Measurements from ENCODE around the gene GNA12.

Gene GNA12

GRCh38 chr7:2716488-2716887 lies 127.6 kb downstream of the GNA12 start:
- TF ChIP-seq CTCF (conservative IDR thresholded peaks at IDR 0.05) (no peak), ZFX (IDR thresholded peaks at IDR 0.05) (no peak)
- no peak overlapping the region; the same call in 1 of the 2 replicates for H3K27ac ChIP-seq

- no peak overlapping the region for H3K27ac ChIP-seq
- TF ChIP-seq CTCF (conservative IDR thresholded peaks at IDR 0.05): no peak
- no peak for TF ChIP-seq ZFX (IDR thresholded peaks at IDR 0.05)
Measured at GRCh38 chr7:2715341-2716231, 128.5 kb downstream of the GNA12 start.

- H3K27ac ChIP-seq: no peak overlapping the region
- no peak for TF ChIP-seq ZFX (IDR thresholded peaks at IDR 0.05)
- no peak for TF ChIP-seq CTCF (conservative IDR thresholded peaks at IDR 0.05)
Measured at GRCh38 chr7:2714636-2715035, 129.5 kb downstream of the GNA12 start.

GRCh38 chr7:2713978-2714377 lies 130.1 kb downstream of the GNA12 start:
- no peak overlapping the region for H3K27ac ChIP-seq
- TF ChIP-seq ZFX (IDR thresholded peaks at IDR 0.05): no peak
- no peak for TF ChIP-seq CTCF (conservative IDR thresholded peaks at IDR 0.05)

- H3K27ac ChIP-seq: no peak overlapping the region
- no peak for TF ChIP-seq ZFX (IDR thresholded peaks at IDR 0.05)
- no peak for TF ChIP-seq CTCF (conservative IDR thresholded peaks at IDR 0.05)
Measured at GRCh38 chr7:2713370-2713769, 130.7 kb downstream of the GNA12 start.

GRCh38 chr7:2711895-2712675 lies 132.0 kb downstream of the GNA12 start:
- TF ChIP-seq ZFX (IDR thresholded peaks at IDR 0.05) (no peak), CTCF (conservative IDR thresholded peaks at IDR 0.05) (no peak)
- H3K27ac ChIP-seq: no peak overlapping the region
